ENCODE measurements around the gene GPC1. TPM values are rescaled to one million over a fixed set of nuclear protein-coding genes. Genes with fewer than 3 reads are reported as not detected.

The GPC1 gene
- total RNA-seq, 1 experiment from 2014 or later = 5.8 TPM

- in situ Hi-C loops (cut with HindIII; ENCODE audit: low pct_unique_long_range_greater_than_20kb, low sequenced_read_pairs) = no loop called here
- no peak for DNase-seq (ENCODE audit: low read depth, low spot score)
These were observed 40.0 kb upstream of the GPC1 start for GRCh38 chr2:240395448-240395847.

GRCh38 chr2:240395896-240396622, 39.4 kb upstream of the GPC1 start:
- DNase-seq (ENCODE audit: low read depth, low spot score) = no peak
- in situ Hi-C loops (cut with HindIII; ENCODE audit: low pct_unique_long_range_greater_than_20kb, low sequenced_read_pairs) = no loop called here

GRCh38 chr2:240396623-240397541, 38.6 kb upstream of the GPC1 start:
- in situ Hi-C loops (cut with HindIII; ENCODE audit: low pct_unique_long_range_greater_than_20kb, low sequenced_read_pairs) = no loop called here
- no peak for DNase-seq (ENCODE audit: low read depth, low spot score)

DNA sequence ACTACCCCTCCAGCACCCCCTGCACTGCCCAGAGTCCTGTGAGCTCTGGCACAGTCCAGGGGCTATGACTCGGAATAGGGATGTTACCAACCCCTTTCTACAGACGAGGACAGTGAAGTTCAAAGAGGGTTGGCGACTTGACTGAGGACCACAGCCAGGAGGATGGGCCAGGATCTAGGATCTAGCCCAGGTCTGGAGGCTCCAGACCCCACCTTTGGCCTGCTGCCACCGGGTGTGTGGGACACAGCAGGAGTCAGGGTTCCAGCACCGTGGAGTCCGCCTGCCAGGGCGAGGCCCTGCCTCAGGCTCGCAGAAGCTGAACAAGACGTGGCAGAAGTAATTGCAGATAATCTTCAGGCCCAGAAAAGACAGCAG, 37.9 kb upstream of the GPC1 start:
- no peak for DNase-seq (ENCODE audit: low read depth, low spot score)
- in situ Hi-C loops (cut with HindIII; ENCODE audit: low pct_unique_long_range_greater_than_20kb, low sequenced_read_pairs) = no loop called here

DNA sequence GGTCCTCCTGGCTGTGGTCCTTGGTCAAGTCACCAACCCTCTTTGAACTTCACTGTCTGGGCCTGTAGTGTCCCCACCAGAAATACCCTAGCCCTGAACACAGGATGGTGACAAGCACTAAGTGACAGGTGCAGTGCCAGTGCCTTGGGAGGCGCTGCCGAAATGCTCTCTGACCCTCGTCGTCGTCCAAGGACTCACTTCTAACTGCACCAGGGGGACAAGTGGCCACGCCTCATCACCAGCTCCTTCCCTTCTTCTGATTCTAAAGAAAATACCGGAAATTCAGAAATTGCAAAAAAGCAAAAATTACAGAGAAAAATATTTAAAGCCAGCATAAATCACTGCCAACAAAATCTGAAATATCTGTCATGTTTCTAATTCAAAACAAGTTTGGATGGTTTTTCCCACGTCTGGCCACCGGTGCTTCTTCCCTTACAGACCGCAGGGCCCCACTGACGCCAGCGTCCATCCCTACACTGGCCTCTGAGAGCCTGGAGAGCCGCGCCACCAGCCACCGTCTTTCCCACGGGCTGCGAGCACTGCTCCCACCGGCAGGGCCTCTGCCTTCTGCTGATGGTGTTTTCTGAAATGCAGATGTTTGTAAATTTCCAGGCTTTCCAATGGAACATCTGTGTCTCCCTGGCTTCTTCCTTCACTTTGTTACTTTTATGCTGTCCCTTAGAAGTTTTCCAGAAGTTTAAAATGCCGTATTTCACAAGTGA, 37.4 kb upstream of the GPC1 start:
- in situ Hi-C loops (cut with HindIII; ENCODE audit: low pct_unique_long_range_greater_than_20kb, low sequenced_read_pairs) = no loop called here
- no peak for DNase-seq (ENCODE audit: low read depth, low spot score)

GRCh38 chr2:240398661-240399267, 36.7 kb upstream of the GPC1 start:
- no peak for DNase-seq (ENCODE audit: low read depth, low spot score)
- in situ Hi-C loops (cut with HindIII; ENCODE audit: low pct_unique_long_range_greater_than_20kb, low sequenced_read_pairs) = no loop called here

GRCh38 chr2:240399419-240400324, 35.8 kb upstream of the GPC1 start:
- DNase-seq (ENCODE audit: low read depth, low spot score) = no peak
- in situ Hi-C loops (cut with HindIII; ENCODE audit: low pct_unique_long_range_greater_than_20kb, low sequenced_read_pairs) = no loop called here

- DNase-seq (ENCODE audit: low read depth, low spot score) = no peak
- in situ Hi-C loops (cut with HindIII; ENCODE audit: low pct_unique_long_range_greater_than_20kb, low sequenced_read_pairs) = no loop called here
These were observed 34.9 kb upstream of the GPC1 start for GRCh38 chr2:240400371-240401161.

GRCh38 chr2:240401308-240401707, 34.2 kb upstream of the GPC1 start:
- DNase-seq (ENCODE audit: low read depth, low spot score) = no peak
- in situ Hi-C loops (cut with HindIII; ENCODE audit: low pct_unique_long_range_greater_than_20kb, low sequenced_read_pairs) = no loop called here

DNA sequence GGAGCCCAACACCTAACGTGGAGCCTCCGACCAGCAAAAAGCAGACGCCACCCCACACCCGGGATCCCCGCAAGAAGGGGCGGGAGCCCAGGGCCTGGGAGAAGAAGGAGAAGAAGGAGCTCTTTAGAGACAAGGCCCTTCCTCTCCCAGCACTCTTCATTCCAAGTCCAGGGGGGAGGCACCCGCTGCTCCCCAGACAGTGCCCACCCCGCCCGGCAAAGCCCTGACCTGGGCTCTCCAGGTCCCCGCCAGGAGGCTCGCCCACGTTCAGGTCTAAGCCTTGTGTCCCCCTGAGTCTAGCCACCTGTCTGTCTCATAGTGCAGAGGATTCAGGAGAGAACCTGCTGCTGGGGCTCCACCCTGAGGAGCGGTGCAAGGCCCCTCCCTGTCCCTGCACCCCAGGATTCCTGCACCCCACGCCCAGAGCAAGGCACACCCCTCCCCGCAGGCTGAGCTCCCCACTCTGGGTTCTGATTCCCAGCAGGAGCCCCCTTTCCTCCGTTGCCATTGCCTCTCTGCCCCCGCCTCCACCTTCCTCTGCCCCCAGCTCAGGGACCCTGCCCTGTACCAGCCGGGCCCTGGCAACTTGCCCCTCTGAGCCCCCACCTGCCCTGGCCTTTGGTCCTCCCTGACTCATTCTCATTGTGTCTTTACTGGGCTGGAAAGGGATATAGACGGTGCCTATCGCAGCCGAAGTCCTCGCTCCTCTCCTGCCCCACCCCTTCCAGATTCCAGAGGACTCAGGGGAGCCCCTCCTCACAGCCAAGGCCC, 33.5 kb upstream of the GPC1 start:
- no peak for DNase-seq (ENCODE audit: low read depth, low spot score)
- in situ Hi-C loops (cut with HindIII; ENCODE audit: low pct_unique_long_range_greater_than_20kb, low sequenced_read_pairs) = no loop called here

GRCh38 chr2:240402566-240403272, 32.7 kb upstream of the GPC1 start:
- in situ Hi-C loops (cut with HindIII; ENCODE audit: low pct_unique_long_range_greater_than_20kb, low sequenced_read_pairs) = no loop called here
- no peak for DNase-seq (ENCODE audit: low read depth, low spot score)

DNA sequence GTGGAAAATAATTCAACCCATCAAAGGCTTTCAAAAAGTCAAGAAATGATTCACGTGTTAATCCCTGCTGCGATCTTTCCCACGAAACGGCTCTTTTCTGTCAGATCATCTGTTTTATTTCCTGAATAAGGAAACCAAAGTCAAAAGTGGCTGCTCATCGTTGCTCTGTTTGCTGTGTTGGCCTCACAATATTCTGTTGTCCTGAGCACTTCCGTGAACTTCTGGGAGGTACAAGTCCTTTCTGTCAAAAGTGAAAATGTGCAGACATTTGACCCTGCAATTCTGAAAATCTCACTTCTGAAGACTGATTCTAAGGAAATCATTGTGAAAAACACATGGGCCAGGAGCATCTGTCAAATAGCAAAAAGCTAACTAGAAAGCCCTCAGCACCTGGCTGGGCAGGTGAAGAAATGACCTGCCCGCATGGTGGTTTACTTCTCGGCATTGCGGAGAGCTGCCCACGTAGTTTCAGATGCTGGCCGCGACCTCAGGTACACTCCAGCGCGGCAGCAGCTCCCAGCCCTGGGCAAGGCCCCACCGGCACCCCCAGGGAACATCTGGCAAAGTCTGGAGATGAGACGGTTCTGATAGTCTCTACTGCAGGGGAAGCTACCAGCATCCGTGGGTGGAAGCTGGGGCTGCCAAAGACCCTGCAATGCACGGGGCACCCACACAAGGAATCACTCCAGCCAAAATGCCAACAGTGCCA, 31.9 kb upstream of the GPC1 start:
- DNase-seq (ENCODE audit: low read depth, low spot score) = no peak

GRCh38 chr2:240404174-240404852, 31.1 kb upstream of the GPC1 start:
- no peak for DNase-seq (ENCODE audit: low read depth, low spot score)
- in situ Hi-C loops (cut with HindIII; ENCODE audit: low pct_unique_long_range_greater_than_20kb, low sequenced_read_pairs) = no loop called here

More for the DNA sequence above, 31.9 kb upstream of the GPC1 start:
- in situ Hi-C loops (cut with HindIII; ENCODE audit: low pct_unique_long_range_greater_than_20kb, low sequenced_read_pairs) = no loop called here

GRCh38 chr2:240405133-240405532, 30.3 kb upstream of the GPC1 start:
- no peak for DNase-seq (ENCODE audit: low read depth, low spot score)
- in situ Hi-C loops (cut with HindIII; ENCODE audit: low pct_unique_long_range_greater_than_20kb, low sequenced_read_pairs) = no loop called here

All from SK-MEL-5 (cell line).